ENCODE results near the gene ARHGEF16.

ARHGEF16 gene

DNA sequence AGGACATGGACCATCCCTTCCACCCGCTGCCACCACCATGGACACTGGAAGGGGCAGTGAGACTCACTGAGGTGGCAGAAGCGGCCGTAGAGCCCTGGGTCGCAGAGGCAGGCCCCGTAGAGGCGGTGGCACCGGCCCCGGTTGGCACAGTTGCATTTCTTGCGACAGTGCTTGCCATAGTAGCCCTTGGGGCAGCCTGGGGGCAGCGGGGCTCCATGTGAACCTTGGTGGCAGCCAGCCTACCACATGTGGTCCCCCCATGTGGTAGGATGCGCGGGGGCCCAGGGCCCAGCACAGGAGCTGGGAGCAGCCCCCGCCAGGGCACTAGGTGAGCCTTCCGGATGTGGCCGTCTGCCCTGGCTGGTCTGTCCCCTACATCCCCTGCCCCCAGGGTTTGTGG is 51.6 kb downstream of the ARHGEF16 start:
- no peak for TF ChIP-seq ZFX (IDR thresholded peaks at IDR 0.05; ENCODE audit: borderline replicate concordance)
- TF ChIP-seq, protein P1, sequence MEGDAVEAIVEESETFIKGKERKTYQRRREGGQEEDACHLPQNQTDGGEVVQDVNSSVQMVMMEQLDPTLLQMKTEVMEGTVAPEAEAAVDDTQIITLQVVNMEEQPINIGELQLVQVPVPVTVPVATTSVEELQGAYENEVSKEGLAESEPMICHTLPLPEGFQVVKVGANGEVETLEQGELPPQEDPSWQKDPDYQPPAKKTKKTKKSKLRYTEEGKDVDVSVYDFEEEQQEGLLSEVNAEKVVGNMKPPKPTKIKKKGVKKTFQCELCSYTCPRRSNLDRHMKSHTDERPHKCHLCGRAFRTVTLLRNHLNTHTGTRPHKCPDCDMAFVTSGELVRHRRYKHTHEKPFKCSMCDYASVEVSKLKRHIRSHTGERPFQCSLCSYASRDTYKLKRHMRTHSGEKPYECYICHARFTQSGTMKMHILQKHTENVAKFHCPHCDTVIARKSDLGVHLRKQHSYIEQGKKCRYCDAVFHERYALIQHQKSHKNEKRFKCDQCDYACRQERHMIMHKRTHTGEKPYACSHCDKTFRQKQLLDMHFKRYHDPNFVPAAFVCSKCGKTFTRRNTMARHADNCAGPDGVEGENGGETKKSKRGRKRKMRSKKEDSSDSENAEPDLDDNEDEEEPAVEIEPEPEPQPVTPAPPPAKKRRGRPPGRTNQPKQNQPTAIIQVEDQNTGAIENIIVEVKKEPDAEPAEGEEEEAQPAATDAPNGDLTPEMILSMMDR (IDR thresholded peaks at IDR 0.05) = no peak
- no peak overlapping the region for H3K27ac ChIP-seq

DNA sequence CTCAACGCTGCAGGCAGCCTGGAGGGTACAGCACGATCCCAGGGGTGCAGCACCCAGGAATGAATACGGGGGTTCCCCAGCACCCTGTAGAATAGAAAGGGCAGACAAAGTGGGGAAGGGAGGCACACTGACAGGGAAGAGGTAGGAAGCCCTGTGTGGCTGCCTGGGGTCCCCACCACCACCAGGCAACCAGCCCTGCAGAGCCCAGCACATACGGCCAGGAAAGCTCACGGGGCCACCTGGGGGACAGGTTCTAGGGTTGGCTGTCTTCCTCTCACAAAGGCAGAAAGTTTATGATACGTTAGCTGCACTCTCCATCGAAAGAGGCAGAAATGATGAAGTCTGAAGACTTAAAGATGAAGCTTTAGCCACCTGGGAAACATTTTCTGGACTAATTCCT is 52.5 kb downstream of the ARHGEF16 start:
- no peak overlapping the region for H3K27ac ChIP-seq
- no peak for TF ChIP-seq ZFX (IDR thresholded peaks at IDR 0.05; ENCODE audit: borderline replicate concordance)
- TF ChIP-seq, protein P1 (IDR thresholded peaks at IDR 0.05) = no peak

DNA sequence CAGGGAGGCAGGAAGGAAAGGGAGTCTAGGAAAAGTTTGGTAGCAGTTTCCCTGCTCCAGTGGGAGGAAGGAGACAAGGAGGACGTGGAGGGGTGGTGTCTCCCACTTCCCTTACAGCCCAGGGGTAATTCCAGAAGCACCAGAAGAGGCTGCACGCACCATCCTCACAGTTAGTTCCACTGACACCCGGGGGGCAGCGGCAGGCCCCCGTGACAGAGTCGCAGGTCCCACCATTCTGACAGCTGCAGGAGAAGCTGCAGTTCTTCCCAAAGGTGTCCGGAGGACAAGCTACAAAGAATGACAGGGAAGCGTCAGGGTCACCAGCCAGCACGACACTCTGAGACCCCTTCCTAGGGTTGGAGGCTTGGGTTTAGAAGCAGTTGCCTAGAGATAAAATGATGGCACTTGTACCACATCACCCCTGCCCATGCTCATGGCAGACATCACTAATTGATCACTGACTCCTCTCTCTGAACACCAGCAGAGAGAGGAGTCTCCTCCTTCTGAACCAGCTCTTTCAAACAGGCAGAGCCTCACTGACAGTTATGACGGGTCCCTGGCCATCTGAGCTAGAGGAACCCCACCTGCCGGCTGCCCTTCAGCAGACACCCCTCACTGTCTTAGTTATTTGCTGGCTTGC is 53.3 kb downstream of the ARHGEF16 start:
- TF ChIP-seq ZFX (IDR thresholded peaks at IDR 0.05; ENCODE audit: borderline replicate concordance) = no peak
- TF ChIP-seq, protein P1 (IDR thresholded peaks at IDR 0.05) = no peak
- no peak overlapping the region for H3K27ac ChIP-seq

DNA sequence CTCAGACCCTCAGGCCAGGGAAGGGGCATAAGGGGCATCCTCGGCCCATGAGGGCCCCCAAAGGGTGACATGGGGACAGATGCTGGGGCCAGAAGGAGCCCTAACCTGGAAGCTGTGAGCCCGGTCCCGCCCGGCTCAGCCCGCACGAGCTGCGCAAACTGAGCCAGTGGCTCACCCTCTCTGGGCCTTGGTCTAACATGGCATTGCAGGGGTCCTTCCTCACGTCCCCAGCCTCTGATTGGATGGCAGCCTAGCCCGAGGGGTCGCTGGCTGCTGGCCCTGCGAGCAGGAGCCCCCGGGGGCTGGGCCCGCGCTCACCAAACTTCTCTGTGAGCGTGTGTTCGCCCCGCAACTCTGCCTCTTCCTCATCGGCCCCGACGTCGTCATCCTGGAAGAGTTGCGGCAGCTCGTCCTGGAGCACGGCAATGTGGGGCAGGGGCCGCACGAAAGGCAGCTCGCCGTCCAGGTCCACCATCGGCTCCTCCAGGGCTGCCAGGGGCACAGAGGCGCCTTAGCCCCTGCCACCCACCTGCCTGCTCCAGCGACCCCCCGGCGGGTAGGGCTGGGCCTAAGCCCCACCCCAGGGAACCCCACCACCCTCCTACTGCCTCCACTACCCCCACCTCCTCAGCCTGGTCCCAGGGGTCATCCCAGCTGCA is 54.4 kb downstream of the ARHGEF16 start:
- TF ChIP-seq, protein P1 (IDR thresholded peaks at IDR 0.05) = no peak
- TF ChIP-seq ZFX (IDR thresholded peaks at IDR 0.05; ENCODE audit: borderline replicate concordance) = no peak

DNA sequence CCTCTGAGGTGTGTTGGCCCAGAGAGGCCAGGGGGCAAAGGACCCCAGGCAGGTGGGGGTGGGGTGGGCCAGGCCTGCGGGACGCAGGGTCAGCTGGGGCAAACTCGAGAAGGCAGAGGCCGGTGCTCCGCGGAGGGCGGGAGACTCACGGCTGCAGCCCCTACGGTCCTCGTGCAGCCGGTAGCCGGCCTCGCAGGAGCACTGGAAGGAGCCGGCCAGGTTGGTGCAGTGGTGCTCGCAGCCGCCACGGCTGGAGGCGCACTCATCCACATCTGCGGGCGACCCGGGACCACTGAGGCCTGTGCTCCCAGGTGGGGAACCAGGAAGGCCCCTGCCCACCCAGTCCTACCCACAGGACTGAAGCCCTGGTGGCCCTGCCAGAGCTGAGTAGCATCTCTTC is 55.3 kb downstream of the ARHGEF16 start:
- H3K27ac ChIP-seq = no peak overlapping the region
- no peak for TF ChIP-seq ZFX (IDR thresholded peaks at IDR 0.05; ENCODE audit: borderline replicate concordance)
- TF ChIP-seq, protein P1 (IDR thresholded peaks at IDR 0.05) = no peak

More for the DNA sequence above, 54.4 kb downstream of the ARHGEF16 start:
- H3K27ac ChIP-seq = no peak overlapping the region

DNA sequence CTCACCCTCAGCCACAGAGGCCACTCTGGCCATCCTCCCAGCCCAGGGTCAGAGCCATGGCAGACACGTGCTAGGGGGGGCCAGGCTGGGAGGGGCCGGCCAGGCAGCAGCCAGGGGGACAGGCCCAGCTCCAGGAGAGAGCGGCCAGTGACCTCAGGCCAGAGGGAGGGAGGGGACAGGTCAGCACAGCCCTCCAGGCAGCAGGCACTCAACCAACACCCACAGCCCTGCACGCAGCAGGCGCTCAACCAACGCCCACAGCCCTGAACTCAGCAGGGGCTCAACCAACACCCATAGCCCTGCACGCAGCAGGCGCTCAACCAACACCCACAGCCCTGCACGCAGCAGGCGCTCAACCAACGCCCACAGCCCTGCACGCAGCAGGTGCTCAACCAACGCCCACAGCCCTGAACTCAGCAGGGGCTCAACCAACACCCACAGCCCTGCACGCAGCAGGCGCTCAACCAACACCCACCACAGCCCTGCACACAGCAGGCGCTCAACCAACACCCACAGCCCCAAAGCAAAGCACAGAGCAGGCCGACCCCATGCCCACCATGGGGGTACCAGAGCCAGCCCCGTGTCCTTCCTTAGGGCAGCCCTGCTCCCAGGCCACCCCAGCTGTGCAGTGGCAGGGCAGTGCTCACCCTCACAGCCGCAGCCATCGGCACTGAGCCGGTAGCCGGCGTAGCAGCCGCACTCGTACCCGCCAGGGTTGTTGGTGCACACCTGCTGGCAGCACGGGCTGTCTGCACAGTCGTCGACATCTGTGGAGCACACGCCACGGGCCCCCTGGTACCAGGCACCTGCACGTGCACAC is 55.9 kb downstream of the ARHGEF16 start:
- TF ChIP-seq ZFX (IDR thresholded peaks at IDR 0.05; ENCODE audit: borderline replicate concordance) = no peak
- TF ChIP-seq, protein P1 (IDR thresholded peaks at IDR 0.05) = no peak
- H3K27ac ChIP-seq = no peak overlapping the region

DNA sequence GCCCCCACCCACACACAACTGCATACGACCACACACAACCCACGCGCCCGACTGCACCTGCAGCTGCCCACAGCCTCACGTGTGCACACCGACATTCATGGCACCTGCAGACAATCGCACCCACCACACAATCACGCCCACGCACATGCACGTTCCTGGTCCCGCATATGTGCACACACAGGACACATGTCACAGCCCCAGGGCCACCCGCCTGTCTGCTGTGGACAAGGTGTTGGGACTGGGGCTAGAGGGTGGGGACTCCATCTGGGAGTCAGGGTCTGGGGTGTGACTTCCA is 56.4 kb downstream of the ARHGEF16 start:
- H3K27ac ChIP-seq = no peak overlapping the region
- no peak for TF ChIP-seq ZFX (IDR thresholded peaks at IDR 0.05; ENCODE audit: borderline replicate concordance)
- TF ChIP-seq, protein P1 (IDR thresholded peaks at IDR 0.05) = no peak
